GM18861 (cell line): Measurements from ENCODE around the gene HNF4A.
A peak's percentile ranks its signal among the peaks of the same experiment; 100 is the strongest.
"Not testable (repeated sequence)": the region's sequence is repeated elsewhere in the genome, so short reads cannot be mapped to it uniquely, and the experiment has no call there.

Experiments
- ATAC-seq: cut with Tn5 transposase; IDR thresholded peaks from one replicate; pipeline ENCODE4 v1.9.1; 2021; ENCODE audit not compliant: unreplicated experiment

HNF4A gene

GRCh38 chr20:44355498-44356352 is at the start of gene HNF4A:
Gene HNF4A (plus strand): TSS chr20:44355699. CDS start chr20:44355805, 106 bp downstream.
- no peak for ATAC-seq

GRCh38 chr20:44306927-44307326 is 48.6 kb upstream of the HNF4A start:
- ATAC-seq = no peak

DNA sequence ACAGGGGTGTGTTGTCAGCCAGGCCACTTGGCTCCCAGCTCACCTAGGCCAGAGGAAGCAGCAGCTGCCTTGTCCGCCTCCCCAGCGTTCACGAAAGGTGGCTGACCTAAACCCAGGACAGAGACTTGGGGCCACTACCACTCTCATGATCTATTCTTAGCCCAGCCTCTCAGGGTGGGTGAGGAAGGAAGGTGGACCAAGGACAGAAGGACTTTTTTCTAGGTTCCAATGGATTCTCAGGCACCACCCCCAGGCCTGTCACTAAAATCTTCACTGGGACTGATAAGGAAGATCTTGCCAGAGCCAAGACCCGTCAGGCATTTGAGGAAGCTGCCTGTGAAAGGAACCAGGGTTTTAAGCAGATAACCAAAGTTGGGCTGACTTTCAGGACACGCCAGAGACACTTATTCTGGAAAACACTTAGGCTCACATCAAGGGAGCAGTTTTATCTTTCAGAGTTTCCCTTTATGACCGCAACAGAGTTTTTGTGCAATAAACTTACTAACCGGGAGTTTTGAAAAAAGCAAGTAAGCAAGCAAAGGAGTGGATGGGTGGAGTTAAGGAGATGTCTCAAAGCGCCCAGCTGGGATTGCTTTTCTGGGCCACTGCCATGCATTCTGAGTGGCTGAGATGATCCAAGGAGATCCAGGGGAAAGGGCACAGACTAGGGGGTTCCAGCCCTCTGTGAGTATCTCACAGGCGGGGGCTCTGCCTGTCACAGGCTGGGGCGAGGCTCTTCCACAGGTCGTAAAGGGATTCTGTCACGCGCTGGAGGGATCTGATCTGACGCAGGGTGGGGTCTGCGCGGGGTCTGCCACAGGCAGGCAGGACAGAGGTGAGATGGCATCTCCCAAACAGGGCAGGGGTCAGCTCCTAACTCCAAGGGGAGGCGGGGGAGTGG is 45.5 kb upstream of the HNF4A start:
- ATAC-seq = no peak

GRCh38 chr20:44310664-44311639 is 44.5 kb upstream of the HNF4A start, which contains the start of gene FITM2:
Gene FITM2 (minus strand): TSS chr20:44311202. CDS start chr20:44311148, 54 bp downstream.
- ATAC-seq = peak; percentile 87

GRCh38 chr20:44314870-44315269 is 40.6 kb upstream of the HNF4A start:
- no peak for ATAC-seq

DNA sequence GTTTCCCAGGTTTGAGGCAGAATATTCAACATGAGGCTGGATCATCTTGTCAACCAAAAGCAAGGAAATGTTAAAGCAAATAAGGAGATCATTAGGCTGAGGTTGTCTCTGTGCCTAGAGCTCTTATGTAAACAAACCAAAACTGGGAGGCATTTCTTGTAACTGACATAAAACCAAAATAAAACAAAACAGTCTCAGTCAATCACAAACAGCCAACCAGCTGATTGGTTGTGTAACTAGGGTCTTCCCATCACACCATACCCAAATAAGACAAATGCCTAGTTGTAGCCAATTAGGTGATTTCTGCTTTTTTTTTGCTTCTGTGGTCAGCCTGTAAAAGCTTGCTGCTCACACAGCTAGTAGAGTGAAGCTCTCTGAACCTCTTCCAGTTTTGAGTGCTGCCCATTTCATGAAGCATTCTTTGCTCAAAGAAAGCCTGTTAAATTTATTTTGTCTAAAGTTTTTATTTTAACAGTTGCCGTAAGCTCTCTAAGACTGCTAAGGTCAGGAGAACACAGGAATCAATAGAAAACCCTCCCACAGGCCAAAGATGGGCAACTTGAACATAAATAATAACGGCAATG is 35.6 kb upstream of the HNF4A start:
- no peak for ATAC-seq

- no peak for ATAC-seq
These were observed 31.2 kb upstream of the HNF4A start for GRCh38 chr20:44324343-44324742.

DNA sequence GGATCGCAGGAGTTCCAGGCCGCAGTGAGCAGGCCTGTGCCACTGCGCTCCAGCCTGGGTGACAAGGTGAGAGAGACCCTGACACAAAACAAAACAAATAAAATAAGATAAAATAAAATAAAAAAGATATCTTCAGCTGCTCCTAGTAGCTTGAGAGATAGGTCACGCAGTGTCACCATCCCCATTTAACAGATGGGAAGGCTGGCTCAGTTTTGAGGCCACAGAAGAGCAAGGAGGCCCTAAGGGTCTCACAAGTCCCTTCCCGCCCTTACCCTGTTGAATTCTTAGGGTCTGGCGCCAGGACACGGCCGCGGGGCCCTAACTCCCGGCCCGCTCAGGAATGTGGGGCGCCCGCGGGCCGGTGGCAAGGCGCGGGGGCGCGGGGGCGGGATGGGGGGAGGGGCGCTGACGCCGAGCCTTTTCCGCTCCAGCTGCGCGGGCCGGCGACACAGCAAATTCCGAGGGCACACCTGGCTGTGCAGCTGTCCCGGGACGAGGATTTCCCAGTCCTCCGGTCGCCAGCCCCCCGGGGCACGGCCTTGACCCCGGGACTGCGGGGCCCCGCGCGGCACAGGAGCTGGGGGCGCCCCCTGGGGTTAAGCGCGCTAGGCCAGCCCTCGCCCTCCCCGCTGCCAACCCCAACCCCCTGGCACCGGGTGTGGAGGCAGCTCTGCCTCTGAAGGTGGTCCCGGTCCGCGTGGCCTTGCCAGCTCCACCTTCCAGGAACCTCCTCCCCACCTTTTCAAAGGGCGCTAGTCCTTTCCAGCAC is 28.9 kb upstream of the HNF4A start:
- no peak for ATAC-seq

DNA sequence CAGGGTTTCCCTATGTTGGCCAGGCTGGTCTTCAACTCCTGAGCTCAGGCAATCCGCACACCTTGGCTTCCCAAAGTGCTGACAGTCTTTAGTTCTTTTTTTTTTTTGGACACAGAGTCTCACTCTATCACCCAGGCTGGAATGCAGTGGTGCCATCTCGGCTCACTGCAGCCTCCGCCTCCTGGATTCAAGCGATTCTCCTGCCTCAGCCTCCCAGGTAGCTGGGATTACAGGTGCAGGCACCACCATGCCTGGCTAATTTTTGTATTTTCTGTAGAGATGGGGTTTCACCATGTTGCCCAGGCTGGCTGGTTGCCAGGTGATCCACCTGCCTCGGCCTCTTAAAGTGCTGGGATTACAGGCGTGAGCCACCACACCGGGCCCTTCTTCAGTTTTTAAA is 27.8 kb upstream of the HNF4A start:
- ATAC-seq = not testable (repeated sequence)

GRCh38 chr20:44328428-44328827 is 27.1 kb upstream of the HNF4A start:
- no peak for ATAC-seq

DNA sequence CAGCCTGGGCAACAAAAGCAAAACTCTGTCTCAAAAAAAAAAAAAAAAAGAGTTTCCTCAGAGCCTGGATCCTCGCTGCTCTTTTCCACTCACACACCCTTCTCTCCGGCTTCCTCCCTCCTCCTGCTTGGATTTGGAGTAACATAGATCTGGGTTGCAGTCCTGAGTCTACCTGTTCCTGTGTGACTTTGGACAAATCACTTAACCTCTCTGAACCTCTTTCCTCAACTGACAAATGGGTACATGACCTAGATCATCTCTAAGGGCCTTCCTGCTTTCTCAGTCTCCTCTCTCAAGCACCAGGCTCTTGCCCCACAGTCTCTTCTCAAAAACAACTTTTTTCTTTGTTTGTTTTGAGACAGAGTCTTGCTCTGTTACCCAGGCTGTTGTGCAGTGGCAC is 24.3 kb upstream of the HNF4A start:
- ATAC-seq = no peak

GRCh38 chr20:44334306-44334705 is 21.2 kb upstream of the HNF4A start:
- ATAC-seq = no peak

- no peak for ATAC-seq
These were observed 20.8 kb upstream of the HNF4A start for GRCh38 chr20:44334709-44335108.

- ATAC-seq = no peak
These were observed 19.8 kb upstream of the HNF4A start for GRCh38 chr20:44335675-44336074.

DNA sequence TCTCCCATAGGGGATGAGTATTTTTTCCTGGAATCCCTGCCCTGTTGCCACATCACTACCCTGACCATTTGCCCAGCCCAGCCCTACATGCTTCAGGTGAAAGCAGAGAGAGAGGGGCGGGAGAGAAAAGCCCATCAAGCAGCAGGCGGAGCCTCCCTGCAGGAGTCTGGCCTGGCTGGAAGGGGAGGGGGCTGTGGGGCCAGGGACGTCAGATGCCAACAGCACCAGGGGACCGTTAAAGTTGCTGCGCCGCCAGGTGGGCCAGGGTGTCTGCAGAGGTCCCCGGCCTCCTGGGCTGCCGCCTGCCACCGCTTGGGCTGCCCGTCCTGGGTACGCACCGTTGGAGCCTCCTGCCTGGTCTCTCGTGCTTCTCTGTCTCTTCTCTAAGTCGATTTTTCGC is 19.4 kb upstream of the HNF4A start:
- ATAC-seq = no peak

DNA sequence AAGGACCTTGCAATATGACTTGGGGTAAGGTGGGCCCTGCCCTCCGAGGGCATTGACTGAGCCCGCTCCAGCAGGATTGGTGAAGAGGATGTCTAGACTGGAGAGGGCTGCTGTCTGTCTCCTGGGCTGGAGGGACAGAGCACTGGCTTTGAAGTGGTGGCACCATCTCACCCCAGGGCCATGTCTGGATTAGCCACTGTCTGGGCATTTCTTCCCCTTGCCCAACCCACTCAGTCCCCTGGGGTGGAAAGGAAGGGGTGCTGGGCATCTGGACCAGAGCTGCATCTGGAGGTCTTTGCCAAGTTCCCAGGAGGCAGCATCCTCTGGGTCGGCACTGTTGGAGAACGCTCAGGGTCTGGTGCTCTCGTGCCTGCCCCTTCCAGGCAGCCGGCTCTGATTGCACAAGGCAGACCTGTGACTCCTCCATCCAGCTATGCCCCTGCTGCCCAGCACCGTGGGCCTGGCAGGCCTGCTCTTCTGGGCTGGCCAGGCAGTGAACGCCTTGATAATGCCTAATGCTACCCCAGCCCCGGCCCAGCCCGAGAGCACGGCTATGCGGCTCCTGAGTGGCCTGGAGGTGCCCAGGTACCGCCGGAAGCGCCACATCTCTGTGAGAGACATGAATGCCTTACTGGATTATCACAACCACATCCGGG is 18.6 kb upstream of the HNF4A start, which contains the start of gene R3HDML:
Gene R3HDML (plus strand): TSS at position 319 of the 656 bp plus-strand sequence. CDS start 115 bp downstream, at position 434.
- no peak for ATAC-seq

GRCh38 chr20:44342248-44342647 is 13.3 kb upstream of the HNF4A start:
- no peak for ATAC-seq

- no peak for ATAC-seq
These were observed 12.3 kb upstream of the HNF4A start for GRCh38 chr20:44343162-44343675.

- no peak for ATAC-seq
These were observed 10.8 kb upstream of the HNF4A start for GRCh38 chr20:44344723-44345122.
